K562 (cell line): ENCODE data around the gene PRKAG2. TPM values are rescaled to one million over a fixed set of nuclear protein-coding genes. Genes with fewer than 3 reads are reported as not detected.

Experiments
- ATAC-seq: fragments of 200-7000 bp; cut with Tn5 transposase; 3 replicates; pipeline ENCODE4 v1.9.1; 2020; ENCODE audit warnings: moderate library complexity
- BruUV-seq: library from RNA; stranded (reverse); fragments of 400-500 nt; replicated peaks from 2 replicates; lab custom pipeline; 2021; lab: Mats Ljungman, UMichigan
- CTCF ChIA-PET: fragments of 300-600 bp; formaldehyde crosslinking; extraction: SDS; loops from one replicate; lab custom pipeline; 2021; ENCODE audit warnings: low intra/inter-chr PET ratio; lab: Yijun Ruan, JAX
- POLR2A ChIA-PET: fragments of 300-600, 350-650 bp; sonication (Branson Sonifier 250); formaldehyde crosslinking; extraction: SDS; loops from one replicate; lab custom pipeline; 2021; ENCODE audit warnings: antibody characterized with exemption, inconsistent platforms; lab: Yijun Ruan, JAX
- DNase-seq, 4 experiments: peaks; one replicate each; pipeline versions ENCODE4 v3.0.0 to v3.0.0-alpha.2; 2011 to 2018; ENCODE audit warnings: low spot score in 3 of 4, mixed read lengths in 3 of 4; ENCODE audit errors: extremely low read depth in 1 of 4
- FAIRE-seq: peaks from 2 replicates; lab custom pipeline; 2011; peaks lifted over from hg19 to GRCh38; lab: Jason Lieb, UNC
- H2AFZ ChIP-seq: 2 replicates; pipeline ENCODE4 v1.6.0; 2011; ENCODE audit warnings: low read depth, low read length, control low read depth, inconsistent platforms
- H3K27ac ChIP-seq: fragments of 200-600 bp; 3 replicates; pipeline ENCODE4 v1.8.0; 2011; ENCODE audit warnings: low read depth, mild to moderate bottlenecking, control low read depth, inconsistent platforms, low read length, moderate library complexity, mixed read lengths; ENCODE audit errors: extremely low read depth
- H3K27me3 ChIP-seq, 2 experiments: fragments of 300-600 bp in 1 of 2; 2 replicates in 1 of 2; 3 replicates in 1 of 2; pipeline versions ENCODE4 v1.6.0 to v1.8.0; 2011; ENCODE audit warnings: inconsistent platforms in 2 of 2, low read length in 2 of 2, mild to moderate bottlenecking in 1 of 2, mixed read lengths in 1 of 2, moderate library complexity in 1 of 2; ENCODE audit not compliant: control insufficient read depth in 2 of 2, insufficient read depth in 2 of 2
- H3K36me3 ChIP-seq: fragments of 300-600 bp; 3 replicates; pipeline ENCODE4 v1.8.0; 2011; ENCODE audit warnings: mild to moderate bottlenecking, low read length, inconsistent platforms; ENCODE audit not compliant: control insufficient read depth, insufficient read depth
- H3K4me1 ChIP-seq, 2 experiments: fragments of 200-600 bp in 1 of 2; replicated peaks in 1 of 2; 2 replicates in 1 of 2; 3 replicates in 1 of 2; pipeline versions ENCODE4 v1.5.1 to v1.8.0; 2011; ENCODE audit warnings: inconsistent platforms in 2 of 2, low read length in 2 of 2, mild to moderate bottlenecking in 1 of 2, mixed read lengths in 1 of 2, moderate library complexity in 1 of 2; ENCODE audit not compliant: control insufficient read depth in 2 of 2, insufficient read depth in 2 of 2
- H3K4me2 ChIP-seq: 2 replicates; pipeline ENCODE4 v1.6.1; 2011; ENCODE audit warnings: low read length, control low read depth, inconsistent platforms, mixed read lengths; ENCODE audit not compliant: insufficient read depth
- H3K4me3 ChIP-seq: fragments of 200-600 bp; sonication (generic), shearing (Covaris generic); 2 replicates; pipeline ENCODE4 v1.5.1; 2016; ENCODE audit warnings: control low read depth, inconsistent platforms
- H3K79me2 ChIP-seq: fragments of 200-600 bp; 3 replicates; pipeline ENCODE4 v1.8.0; 2011; ENCODE audit warnings: low read length, inconsistent platforms; ENCODE audit not compliant: control insufficient read depth, insufficient read depth
- H3K9ac ChIP-seq, 2 experiments: 2 replicates each; pipeline versions ENCODE4 v1.6.0 to v1.6.1; 2011; ENCODE audit warnings: low read depth in 2 of 2, low read length in 2 of 2, control low read depth in 1 of 2, inconsistent platforms in 1 of 2, mild to moderate bottlenecking in 1 of 2, mixed read lengths in 1 of 2; ENCODE audit not compliant: insufficient read depth in 1 of 2
- H3K9me1 ChIP-seq: one replicate; pipeline ENCODE4 v1.6.0; 2011; ENCODE audit warnings: inconsistent platforms, mild to moderate bottlenecking, low read length, moderate library complexity; ENCODE audit not compliant: control insufficient read depth, insufficient read depth
- H3K9me3 ChIP-seq: replicated peaks from 2 replicates; pipeline ENCODE4 v1.5.1; 2011; ENCODE audit warnings: low read depth, low read length, inconsistent platforms; ENCODE audit not compliant: control insufficient read depth, insufficient read depth
- H4K20me1 ChIP-seq: replicated peaks from 2 replicates; pipeline ENCODE4 v1.6.1; 2011; ENCODE audit warnings: low read length, inconsistent platforms, mixed read lengths; ENCODE audit not compliant: control insufficient read depth, insufficient read depth
- ADNP ChIP-seq: fragments of 200-800 bp; sonication (Bioruptor generic); IDR thresholded peaks from 2 replicates; pipeline ENCODE4 v1.6.1; 2016; ENCODE audit warnings: missing genetic modification characterization, missing compliant biosample characterization
- HDAC3 ChIP-seq: fragments of 450-650 bp; IDR thresholded peaks from 2 replicates; pipeline ENCODE4 v1.6.1; 2018; ENCODE audit warnings: borderline replicate concordance, mild to moderate bottlenecking, moderate library complexity; ENCODE audit not compliant: partially characterized antibody
- RNF2 ChIP-seq: sonication (generic); IDR thresholded peaks from 2 replicates; pipeline ENCODE4 v1.6.1; 2016
- SMAD4 ChIP-seq: fragments of 250-450 bp; sonication (Bioruptor Pico); conservative IDR thresholded peaks from 2 replicates; pipeline ENCODE4 v1.8.0; 2021; ENCODE audit warnings: inconsistent platforms, mild to moderate bottlenecking, moderate library complexity
- SRSF3 ChIP-seq: fragments of 200-400 bp; formaldehyde crosslinking; IDR thresholded peaks from 2 replicates; pipeline ENCODE4 v1.6.1; 2016; ENCODE audit warnings: mild to moderate bottlenecking, low read length, moderate library complexity; ENCODE audit not compliant: insufficient read depth
- ZNF324 ChIP-seq: fragments of 250-450 bp; sonication (Bioruptor Pico); IDR thresholded peaks from 2 replicates; pipeline ENCODE4 v1.4.0; 2020; ENCODE audit warnings: mild to moderate bottlenecking
- WGBS: fragments of 100-300 bp; shearing (Covaris generic); methylation state at CpG from one replicate; pipeline ENCODE4 v1.1.6; 2016; ENCODE audit warnings: low coverage, mixed read lengths; ENCODE audit not compliant: insufficient coverage; ENCODE audit errors: missing lambda C conversion rate; 5-methylcytosine and 5-hydroxymethylcytosine counted together
- in situ Hi-C: fragments of 300-500 bp; cut with MboI; formaldehyde crosslinking; loops from 4 replicates; pipeline ENCODE4 v1.15.0; 2018; ENCODE audit warnings: inconsistent platforms, mixed read lengths
- intact Hi-C: fragments of 100-400 bp; cut with micrococcal nuclease; formaldehyde crosslinking; loops from 2 replicates; pipeline ENCODE4 v1.14.2; 2022
- polyA plus RNA-seq, 8 experiments: library from polyadenylated mRNA; depleted of rRNA in 4 of 8; stranded (reverse) in 5 of 8; unstranded in 3 of 8; fragments of >200 nt; fragmentation: Nextera tagmentation in 2 of 8; fragmentation: Illumina TruSeq in 1 of 8; extraction: Ambion mirVana in 2 of 8; extraction: Trizol in 1 of 8; gene quantifications; 2 replicates each; pipeline versions ENCODE4 v1.2.1 to v1.2.3, GENCODE V29; 2011 to 2014; ENCODE audit warnings: inconsistent platforms in 1 of 8, missing spikeins in 1 of 8
- total RNA-seq, 7 experiments: library from RNA; depleted of rRNA in 6 of 7; stranded (reverse); fragments of >200 nt in 6 of 7; fragmentation: Illumina TruSeq in 2 of 7; extraction: Trizol in 2 of 7; gene quantifications; 2 replicates each; pipeline versions ENCODE4 v1.2.1 to v1.2.3, GENCODE V29; 2011 to 2021; ENCODE audit warnings: low replicate concordance in 1 of 7
- TF ChIP-seq, protein P1 (sequence below): sonication (generic); formaldehyde crosslinking; IDR thresholded peaks from 2 replicates; pipeline ENCODE4 v1.9.0; 2022; ENCODE audit warnings: mild to moderate bottlenecking, missing genetic modification reagents
- TF ChIP-seq, protein P2 (sequence below): sonication (generic); formaldehyde crosslinking; IDR thresholded peaks from 2 replicates; pipeline ENCODE4 v1.8.1; 2023; ENCODE audit warnings: mild to moderate bottlenecking, missing genetic modification reagents, moderate library complexity
- TF ChIP-seq, protein P3 (sequence below): fragments of 450-650 bp; conservative IDR thresholded peaks from 2 replicates; pipeline ENCODE4 v1.6.1; 2016; ENCODE audit warnings: missing genetic modification characterization, low read depth, mild to moderate bottlenecking, control low read depth, missing compliant biosample characterization
- TF ChIP-seq, protein P4 (sequence below), 2 experiments: fragments of 450-650 bp in 1 of 2; sonication (generic) in 1 of 2; formaldehyde crosslinking in 1 of 2; IDR thresholded peaks in 1 of 2; conservative IDR thresholded peaks in 1 of 2; 2 replicates each; pipeline versions ENCODE4 v1.6.1 to v1.8.1; 2016 to 2023; ENCODE audit warnings: mild to moderate bottlenecking in 2 of 2, moderate library complexity in 2 of 2, inconsistent platforms in 1 of 2, missing genetic modification reagents in 1 of 2

PRKAG2 gene
- total and polyA plus RNA-seq, 9 of the 15 experiments (the other 6 are each of a cell fraction or from before 2014, with no cell fraction given): 0.99 to 5.6 (median 3.3) TPM

DNA sequence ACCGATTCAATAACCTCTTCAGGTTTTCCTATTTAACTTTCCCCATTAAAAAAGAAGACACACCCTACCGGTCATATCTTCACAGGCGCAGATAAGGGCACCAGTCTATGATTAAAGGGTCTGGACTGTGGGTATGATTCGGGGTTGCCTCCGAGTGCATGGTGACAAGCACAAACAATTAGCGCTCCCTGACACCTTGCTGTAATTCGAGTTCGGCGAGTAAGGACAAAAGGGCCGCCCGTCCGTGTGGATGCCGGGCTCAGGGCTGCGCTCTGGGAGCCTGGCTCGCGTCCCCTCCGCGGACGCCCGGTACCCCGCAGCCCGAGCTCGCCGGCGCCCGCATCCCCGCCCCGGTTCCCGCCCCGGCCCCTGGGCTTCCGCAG is 245.4 kb downstream of the PRKAG2 start (continued):
- TF ChIP-seq SMAD4 (CRISPR knock-in tag) (no peak), RNF2 (peak; percentile 45; the same call in 1 of the 2 replicates)
- TF ChIP-seq, protein P1, sequence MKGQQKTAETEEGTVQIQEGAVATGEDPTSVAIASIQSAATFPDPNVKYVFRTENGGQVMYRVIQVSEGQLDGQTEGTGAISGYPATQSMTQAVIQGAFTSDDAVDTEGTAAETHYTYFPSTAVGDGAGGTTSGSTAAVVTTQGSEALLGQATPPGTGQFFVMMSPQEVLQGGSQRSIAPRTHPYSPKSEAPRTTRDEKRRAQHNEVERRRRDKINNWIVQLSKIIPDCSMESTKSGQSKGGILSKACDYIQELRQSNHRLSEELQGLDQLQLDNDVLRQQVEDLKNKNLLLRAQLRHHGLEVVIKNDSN (CRISPR knock-in tag): no peak

DNA sequence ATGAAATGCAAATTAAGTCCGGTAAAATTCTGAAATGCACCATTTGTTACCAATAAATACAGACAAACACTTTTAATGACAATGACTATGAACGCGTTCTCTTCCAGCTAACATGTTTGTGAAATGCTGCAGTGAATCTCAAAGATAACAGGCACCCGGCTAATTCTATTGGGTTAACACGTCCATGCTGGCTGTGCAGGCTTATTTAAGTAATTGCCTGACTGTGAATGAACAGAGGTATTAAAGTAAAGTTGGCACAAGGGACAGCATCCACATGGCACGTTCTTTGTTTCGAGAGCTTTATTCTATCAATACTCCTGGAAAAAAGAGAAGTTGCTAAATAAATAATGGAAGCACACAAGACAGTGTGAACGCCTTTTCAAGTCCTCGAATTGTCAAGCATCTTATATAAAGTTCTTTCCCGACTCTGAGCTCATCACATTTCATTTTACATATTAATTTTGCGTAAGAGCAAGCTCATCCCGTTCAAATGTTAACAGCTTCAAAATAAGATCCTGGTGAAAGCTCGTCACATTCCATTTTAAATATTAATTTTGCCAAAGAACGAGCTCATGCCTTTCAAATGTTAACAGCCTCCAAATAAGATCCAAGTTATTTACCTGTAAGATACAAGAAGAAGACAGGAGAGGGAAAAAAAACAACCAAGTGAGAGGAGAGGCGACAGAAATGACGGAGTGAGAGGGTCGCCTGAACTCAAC is 245.9 kb downstream of the PRKAG2 start:
- intact Hi-C loops: loop anchor here (5.0 to 10.0 kb wide), 3 partner anchors 114 to 266 kb away; partner anchors contain the start of gene RHEB
- FAIRE-seq (peak; percentile 32), ATAC-seq (no peak)
- peaks cover 6 to 15% of the 10 kb centered on the region in 2 experiments; a peak in 3 of 5 replicates for H3K4me1 ChIP-seq
- H3K27me3 ChIP-seq: peaks cover 36 to 39% of the 10 kb centered on the region in 2 experiments
- H3K9me3 ChIP-seq: no peaks in the 10 kb centered on the region
- TSS peak; percentile 76 for BruUV-seq
- peak overlapping the region in 1 of 2 experiments; percentile 18; a peak in 1 of 4 replicates for H3K9ac ChIP-seq
- H3K4me3 ChIP-seq: peak overlapping the region; percentile 54
- TF ChIP-seq ZNF324 (CRISPR knock-in tag) (0 out of 2 replicates have a peak, but pooled peaks have one; percentile 6), ADNP (tag) (peak; percentile 9; the same call in 1 of the 2 replicates), HDAC3 (peak; percentile 14), SRSF3 (no peak)
- TF ChIP-seq, protein P2, sequence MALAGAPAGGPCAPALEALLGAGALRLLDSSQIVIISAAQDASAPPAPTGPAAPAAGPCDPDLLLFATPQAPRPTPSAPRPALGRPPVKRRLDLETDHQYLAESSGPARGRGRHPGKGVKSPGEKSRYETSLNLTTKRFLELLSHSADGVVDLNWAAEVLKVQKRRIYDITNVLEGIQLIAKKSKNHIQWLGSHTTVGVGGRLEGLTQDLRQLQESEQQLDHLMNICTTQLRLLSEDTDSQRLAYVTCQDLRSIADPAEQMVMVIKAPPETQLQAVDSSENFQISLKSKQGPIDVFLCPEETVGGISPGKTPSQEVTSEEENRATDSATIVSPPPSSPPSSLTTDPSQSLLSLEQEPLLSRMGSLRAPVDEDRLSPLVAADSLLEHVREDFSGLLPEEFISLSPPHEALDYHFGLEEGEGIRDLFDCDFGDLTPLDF (CRISPR knock-in tag): 0 out of 2 replicates have a peak, but pooled peaks have one; percentile 38
- TF ChIP-seq, protein P3, sequence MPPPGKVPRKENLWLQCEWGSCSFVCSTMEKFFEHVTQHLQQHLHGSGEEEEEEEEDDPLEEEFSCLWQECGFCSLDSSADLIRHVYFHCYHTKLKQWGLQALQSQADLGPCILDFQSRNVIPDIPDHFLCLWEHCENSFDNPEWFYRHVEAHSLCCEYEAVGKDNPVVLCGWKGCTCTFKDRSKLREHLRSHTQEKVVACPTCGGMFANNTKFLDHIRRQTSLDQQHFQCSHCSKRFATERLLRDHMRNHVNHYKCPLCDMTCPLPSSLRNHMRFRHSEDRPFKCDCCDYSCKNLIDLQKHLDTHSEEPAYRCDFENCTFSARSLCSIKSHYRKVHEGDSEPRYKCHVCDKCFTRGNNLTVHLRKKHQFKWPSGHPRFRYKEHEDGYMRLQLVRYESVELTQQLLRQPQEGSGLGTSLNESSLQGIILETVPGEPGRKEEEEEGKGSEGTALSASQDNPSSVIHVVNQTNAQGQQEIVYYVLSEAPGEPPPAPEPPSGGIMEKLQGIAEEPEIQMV: no peak
- TF ChIP-seq, protein P4, sequence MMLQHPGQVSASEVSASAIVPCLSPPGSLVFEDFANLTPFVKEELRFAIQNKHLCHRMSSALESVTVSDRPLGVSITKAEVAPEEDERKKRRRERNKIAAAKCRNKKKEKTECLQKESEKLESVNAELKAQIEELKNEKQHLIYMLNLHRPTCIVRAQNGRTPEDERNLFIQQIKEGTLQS (IDR thresholded peaks at IDR 0.05): no peak
- TF ChIP-seq, protein P4 (CRISPR knock-in tag; conservative IDR thresholded peaks at IDR 0.05): 0 out of 2 replicates have a peak, but pooled peaks have one; percentile 66
- TF ChIP-seq, all 486 proteins: peak for 5
- no peaks in the 10 kb centered on the region for H3K36me3 ChIP-seq
- H4K20me1 ChIP-seq: peaks cover 8% of the 10 kb centered on the region
- H2AFZ ChIP-seq: peak overlapping the region; percentile 85
- H3K4me2 ChIP-seq: peak overlapping the region; percentile 92
- WGBS: 11% methylated on average over 17 of the region's 17 CpGs
- no peaks in the 10 kb centered on the region for H3K9me1 ChIP-seq
- H3K79me2 ChIP-seq: no peaks in the 10 kb centered on the region
- CTCF ChIA-PET: no interaction called here
- no peak overlapping the region for H3K27ac ChIP-seq
- no peak for DNase-seq
- POLR2A ChIA-PET: interaction anchor here (1.1 kb wide), 1 partner anchor 133 kb away, joined by 3 read pairs; no protein-coding TSS in a partner anchor
- in situ Hi-C loops: no loop called here
